HepG2 (cell line): ENCODE measurements around the gene TLX3.

Experiments
- CBFB ChIP-seq: sonication (generic); formaldehyde crosslinking; IDR thresholded peaks from 2 replicates; pipeline ENCODE4 v1.4.0; 2020; ENCODE audit warnings: missing genetic modification reagents
- CREB1 ChIP-seq, 2 experiments: fragments of 450-650 bp in 1 of 2; IDR thresholded peaks; 2 replicates each; pipeline ENCODE4 v1.6.1; 2016 to 2017; ENCODE audit warnings: control low read depth in 1 of 2, mild to moderate bottlenecking in 1 of 2, missing compliant biosample characterization in 1 of 2, missing genetic modification characterization in 1 of 2
- KAT2B ChIP-seq: fragments of 150-350 bp; IDR thresholded peaks from 2 replicates; pipeline ENCODE4 v1.6.1; 2014; ENCODE audit warnings: low read depth, low read length, borderline replicate concordance
- KLF9 ChIP-seq: IDR thresholded peaks from 2 replicates; pipeline ENCODE4 v1.6.1; 2016; ENCODE audit warnings: low read depth
- NR3C1 ChIP-seq: sonication (generic); formaldehyde crosslinking; IDR thresholded peaks from 2 replicates; pipeline ENCODE4 v1.4.0; 2020; ENCODE audit warnings: missing genetic modification reagents
- PATZ1 ChIP-seq: sonication (generic); formaldehyde crosslinking; IDR thresholded peaks from 2 replicates; pipeline ENCODE4 v1.4.0; 2020; ENCODE audit warnings: missing genetic modification reagents
- POLR2A ChIP-seq, 2 experiments: IDR thresholded peaks; 2 replicates each; pipeline ENCODE4 v1.6.1; 2011; ENCODE audit warnings: low read depth in 2 of 2, low read length in 2 of 2, mild to moderate bottlenecking in 1 of 2, moderate library complexity in 1 of 2; ENCODE audit not compliant: insufficient read depth in 1 of 2
- RELA ChIP-seq: sonication (generic); formaldehyde crosslinking; IDR thresholded peaks from 2 replicates; pipeline ENCODE4 v1.4.0; 2020; ENCODE audit warnings: missing genetic modification reagents
- SIN3A ChIP-seq: IDR thresholded peaks from 2 replicates; pipeline ENCODE4 v1.6.1; 2011; ENCODE audit warnings: low read depth, mild to moderate bottlenecking, control low read depth, low read length, borderline replicate concordance
- TCF12 ChIP-seq, 2 experiments: fragments of 450-650 bp in 1 of 2; sonication (generic) in 1 of 2; formaldehyde crosslinking in 1 of 2; IDR thresholded peaks; 2 replicates each; pipeline versions ENCODE4 v1.6.1 to v1.8.0; 2017 to 2022; ENCODE audit warnings: antibody characterized with exemption in 1 of 2, mild to moderate bottlenecking in 1 of 2, missing genetic modification reagents in 1 of 2, moderate library complexity in 1 of 2
- TSC22D2 ChIP-seq: sonication (generic); formaldehyde crosslinking; IDR thresholded peaks from 2 replicates; pipeline ENCODE4 v1.5.1; 2020; ENCODE audit warnings: missing genetic modification reagents, mild to moderate bottlenecking, borderline replicate concordance
- ZNF597 ChIP-seq: sonication (generic); formaldehyde crosslinking; IDR thresholded peaks from 2 replicates; pipeline ENCODE4 v1.5.0; 2020; ENCODE audit warnings: missing genetic modification reagents

GRCh38 chr5:171269717-171270116 is 39.3 kb upstream of the TLX3 start:
- no peak for TF ChIP-seq ZNF597 (CRISPR knock-in tag)
- TF ChIP-seq RELA (CRISPR knock-in tag): no peak
- no peak for TF ChIP-seq TCF12 (IDR thresholded peaks at IDR 0.05)
- no peak for TF ChIP-seq TCF12 (CRISPR knock-in tag; IDR thresholded peaks at IDR 0.05)
- TF ChIP-seq POLR2A (IDR thresholded peaks at IDR 0.05; ENCODE audit: insufficient read depth in 1 of 2, low read depth in 2 of 2, low read length in 2 of 2): no peak
- no peak for TF ChIP-seq CREB1 (IDR thresholded peaks at IDR 0.05)
- TF ChIP-seq CREB1 (CRISPR knock-in tag; IDR thresholded peaks at IDR 0.05): no peak
- TF ChIP-seq KLF9 (CRISPR knock-in tag): no peak
- no peak for TF ChIP-seq PATZ1 (CRISPR knock-in tag)
- TF ChIP-seq KAT2B: no peak
- TF ChIP-seq NR3C1 (CRISPR knock-in tag): no peak
- no peak for TF ChIP-seq SIN3A
- TF ChIP-seq CBFB: no peak
- TF ChIP-seq TSC22D2 (CRISPR knock-in tag): no peak
